ENCODE measurements around the gene ZBTB37.
"Not testable (repeated sequence)": the region's sequence is repeated elsewhere in the genome, so short reads cannot be mapped to it uniquely, and the experiment has no call there.

Gene ZBTB37

DNA sequence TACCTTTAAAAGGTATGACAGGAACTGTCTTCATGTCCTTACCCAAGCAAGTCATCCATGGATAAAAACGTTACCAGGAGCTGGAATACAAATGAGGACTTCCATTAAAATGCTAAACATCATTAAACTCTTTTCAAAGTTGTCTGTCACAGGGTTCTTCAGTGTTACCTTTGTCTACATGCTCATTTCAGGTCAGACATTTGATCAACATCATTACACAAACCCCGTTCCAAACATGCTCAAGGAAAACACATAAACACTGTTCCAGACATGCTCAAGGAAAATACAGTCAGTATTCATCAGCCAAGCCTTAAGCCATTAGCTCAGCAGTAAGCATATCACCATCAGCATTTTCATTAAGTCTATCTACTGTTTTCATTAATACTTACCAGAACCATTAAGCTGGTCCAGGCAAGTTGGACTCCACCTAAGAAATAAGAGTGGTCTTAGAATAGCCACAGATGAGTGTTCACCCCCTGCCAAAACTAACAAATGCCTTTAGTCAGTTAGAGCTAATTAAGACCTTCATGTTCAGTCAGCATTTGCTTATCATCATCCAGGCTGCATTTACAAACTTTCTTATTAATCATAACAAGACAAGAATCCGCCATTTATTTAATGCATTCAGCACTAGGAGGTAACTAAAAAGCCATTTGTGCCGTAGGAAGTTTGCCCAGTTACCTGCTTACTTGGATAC, 2.6 kb upstream of the ZBTB37 start:
- no peak for DNase-seq

GRCh38 chr1:173866413-173867115, 1.6 kb upstream of the ZBTB37 start:
- no peak for DNase-seq

GRCh38 chr1:173867141-173867752, 933 bp upstream of the ZBTB37 start:
- no peak for DNase-seq

- peak; percentile 100 for DNase-seq
Measured at GRCh38 chr1:173867753-173868265, 371 bp upstream of the ZBTB37 start, which contains the start of gene GAS5. Gene GAS5, minus strand, starts transcription at chr1:173867989.

- no peak for DNase-seq
Measured at GRCh38 chr1:173869021-173869359, 810 bp downstream of the ZBTB37 start.

DNA sequence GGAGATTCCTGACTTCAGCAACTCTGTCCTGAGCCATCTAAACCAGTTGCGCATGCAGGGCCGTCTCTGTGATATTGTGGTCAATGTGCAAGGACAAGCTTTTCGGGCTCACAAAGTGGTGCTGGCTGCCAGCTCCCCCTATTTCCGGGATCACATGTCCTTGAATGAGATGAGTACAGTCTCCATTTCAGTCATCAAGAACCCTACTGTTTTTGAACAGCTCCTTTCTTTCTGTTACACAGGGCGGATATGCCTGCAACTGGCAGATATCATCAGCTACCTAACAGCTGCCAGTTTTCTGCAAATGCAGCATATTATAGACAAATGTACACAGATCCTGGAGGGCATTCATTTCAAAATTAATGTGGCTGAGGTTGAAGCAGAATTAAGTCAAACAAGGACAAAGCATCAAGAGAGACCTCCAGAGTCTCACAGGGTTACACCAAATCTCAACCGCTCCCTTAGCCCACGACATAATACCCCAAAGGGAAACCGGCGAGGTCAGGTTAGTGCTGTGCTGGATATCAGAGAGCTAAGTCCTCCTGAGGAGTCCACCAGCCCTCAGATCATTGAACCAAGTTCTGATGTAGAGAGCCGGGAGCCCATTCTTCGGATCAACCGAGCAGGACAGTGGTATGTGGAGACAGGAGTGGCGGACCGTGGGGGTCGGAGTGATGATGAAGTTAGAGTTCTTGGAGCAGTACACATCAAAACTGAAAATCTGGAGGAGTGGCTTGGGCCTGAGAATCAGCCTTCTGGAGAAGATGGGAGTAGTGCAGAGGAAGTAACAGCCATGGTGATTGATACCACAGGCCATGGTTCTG, 2.3 kb downstream of the ZBTB37 start:
- no peak for DNase-seq

DNA sequence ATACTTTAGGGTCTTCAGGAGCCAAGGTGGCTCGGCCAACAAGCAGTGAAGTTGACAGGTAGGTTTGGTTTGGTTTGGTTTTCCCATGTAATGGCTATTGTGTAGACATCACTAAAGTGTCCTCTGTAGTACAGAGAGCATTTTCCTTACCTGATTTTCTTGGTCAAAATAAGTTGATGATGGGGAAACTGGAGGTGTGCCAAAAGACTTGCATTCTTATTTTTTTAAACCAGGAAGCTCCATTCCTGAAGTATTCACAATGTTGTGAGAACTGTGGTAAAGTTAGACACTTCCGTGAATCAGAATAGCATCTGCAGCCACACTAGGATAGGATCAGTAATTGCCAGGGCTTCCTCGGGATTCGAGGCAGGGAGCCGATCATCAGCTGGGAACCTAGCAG, 2.9 kb downstream of the ZBTB37 start:
- no peak for DNase-seq

DNA sequence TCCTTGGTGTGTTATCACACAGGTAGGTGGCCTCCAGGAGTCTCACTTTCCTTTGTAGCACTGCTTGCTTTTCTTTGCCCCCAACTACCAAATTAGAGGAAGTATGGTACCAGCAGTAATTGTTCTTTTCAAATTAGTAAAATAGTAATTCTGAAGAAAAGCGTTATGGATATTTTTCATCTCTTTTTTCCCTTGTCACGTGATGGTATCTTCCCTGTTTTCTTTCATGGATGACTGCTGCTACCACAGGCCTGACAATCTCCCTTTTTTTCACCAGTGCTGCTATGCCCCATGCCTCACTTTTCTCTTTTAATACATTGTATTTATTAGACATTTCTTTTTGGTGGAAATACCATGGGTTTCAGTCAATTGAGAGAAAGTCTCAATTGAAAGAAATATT, 3.3 kb downstream of the ZBTB37 start:
- DNase-seq, result no peak

DNA sequence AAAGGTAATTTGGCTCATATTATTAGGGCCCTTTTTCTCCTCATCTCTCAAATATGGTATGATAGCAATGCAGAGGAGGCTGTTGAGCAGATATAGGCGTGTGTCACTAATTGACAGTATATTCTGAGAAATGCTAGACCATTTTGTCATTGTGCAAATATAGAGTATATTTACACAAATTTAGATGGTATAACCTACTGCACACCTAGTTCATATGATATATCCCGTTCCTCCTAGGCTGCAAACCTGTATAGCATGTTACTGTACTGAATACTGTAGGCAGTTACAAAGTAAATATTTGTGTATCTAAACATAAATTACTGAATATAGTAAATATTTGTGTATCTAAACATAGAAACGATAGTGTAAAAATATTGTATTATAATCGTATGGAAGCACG, 8.6 kb downstream of the ZBTB37 start:
- no peak for DNase-seq

DNA sequence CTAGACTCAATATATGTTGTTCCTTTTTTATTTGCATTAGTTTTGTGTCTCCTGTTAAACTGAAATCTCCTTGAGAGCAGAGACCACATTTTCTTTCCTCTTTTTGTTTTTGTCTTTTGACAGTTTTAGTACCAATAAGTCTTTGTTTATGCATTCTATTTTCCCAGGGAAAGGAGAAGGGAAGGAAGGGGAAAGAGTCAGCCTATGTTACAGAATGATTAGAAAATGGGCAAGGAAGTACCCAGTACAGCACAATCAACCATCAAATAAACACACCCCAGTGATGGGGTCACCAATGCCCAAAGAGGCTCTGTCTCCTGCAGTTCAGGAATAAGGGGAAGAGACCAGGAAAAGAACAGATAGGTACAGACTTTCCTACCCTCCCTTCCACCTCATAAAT, 10.1 kb downstream of the ZBTB37 start:
- no peak for DNase-seq

- DNase-seq, result not testable (repeated sequence)
Measured at GRCh38 chr1:173881117-173881516, 12.9 kb downstream of the ZBTB37 start.

GRCh38 chr1:173884701-173885100, 16.5 kb downstream of the ZBTB37 start:
- DNase-seq, result no peak

DNA sequence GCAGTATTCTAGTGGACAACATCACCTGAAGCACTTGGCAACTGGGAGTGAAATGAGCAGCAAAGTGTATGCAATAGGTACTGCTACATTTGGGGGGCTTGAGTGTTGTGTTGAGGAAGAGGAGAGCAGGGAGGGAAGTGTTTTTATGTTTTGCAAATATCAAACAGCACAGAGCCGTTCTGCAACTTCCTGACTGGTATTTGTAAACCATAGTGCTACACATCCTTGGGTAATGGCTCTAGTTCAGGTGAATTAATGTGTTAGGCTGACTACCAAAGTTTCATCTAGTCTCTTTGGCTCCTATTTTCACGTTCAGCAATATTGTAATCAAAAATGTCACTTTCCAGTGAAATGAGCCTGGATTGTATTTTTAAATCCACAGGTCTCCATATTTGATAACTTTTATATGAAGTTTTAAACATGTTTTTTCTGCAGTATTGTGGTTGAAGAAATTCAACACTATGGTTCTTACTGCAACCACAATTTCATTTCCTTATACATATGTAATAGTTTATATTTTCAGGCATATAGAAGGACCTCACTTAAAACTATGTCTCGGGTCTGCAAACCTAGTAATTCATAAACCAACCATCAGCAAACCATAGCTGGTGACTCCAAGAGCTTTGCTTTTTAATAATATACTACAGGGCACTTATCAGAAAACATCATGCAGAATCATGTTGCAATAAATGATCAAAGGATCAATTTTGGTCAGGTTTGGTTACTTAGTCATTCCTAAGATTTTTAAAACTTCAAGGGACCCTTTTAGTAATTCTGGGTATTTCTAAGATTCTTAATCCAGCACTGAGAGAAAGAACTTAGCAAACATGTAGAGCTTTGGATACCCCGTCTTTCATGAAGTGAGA, 18.8 kb downstream of the ZBTB37 start:
- no peak for DNase-seq

DNA sequence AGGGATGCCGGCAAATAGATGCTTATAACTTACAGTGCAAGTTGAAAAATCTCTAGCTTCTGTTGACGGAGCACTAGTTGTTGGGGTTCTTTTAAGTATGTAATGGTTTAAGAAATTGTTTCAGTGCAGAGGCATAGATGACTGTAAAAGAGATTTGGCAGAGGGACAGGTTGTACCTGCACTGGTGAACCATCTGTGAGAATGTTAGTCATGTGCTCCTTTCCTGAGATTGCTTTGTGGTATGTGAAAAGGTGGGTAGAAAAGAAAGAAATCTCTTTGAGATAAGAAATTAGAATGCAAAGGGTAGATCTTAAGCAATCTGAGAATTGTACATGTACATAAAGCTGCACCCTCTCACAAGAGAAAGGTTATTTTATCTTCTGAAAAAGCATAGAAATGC, 19.4 kb downstream of the ZBTB37 start:
- no peak for DNase-seq

DNA sequence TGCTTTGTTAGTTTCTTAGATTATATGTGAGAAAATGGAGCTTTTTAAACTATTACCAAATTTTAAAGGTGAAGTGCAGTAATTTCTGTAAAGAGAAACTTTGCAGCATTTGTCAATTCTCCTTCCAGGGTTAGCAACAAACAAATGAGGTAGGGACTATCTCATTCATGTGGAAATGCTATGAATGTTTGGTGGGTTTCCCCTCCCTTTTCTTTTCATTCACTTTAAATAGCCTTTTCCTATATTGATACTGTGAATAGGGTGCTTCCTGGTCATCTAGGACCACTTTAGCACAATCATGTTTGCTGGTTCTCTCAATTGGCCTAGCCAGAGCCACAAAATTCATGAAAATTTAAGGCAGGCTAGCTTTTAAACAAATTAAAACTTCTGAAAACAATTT, 20.6 kb downstream of the ZBTB37 start:
- no peak for DNase-seq

- no peak for DNase-seq
Measured at GRCh38 chr1:173889885-173890284, 21.7 kb downstream of the ZBTB37 start.

DNA sequence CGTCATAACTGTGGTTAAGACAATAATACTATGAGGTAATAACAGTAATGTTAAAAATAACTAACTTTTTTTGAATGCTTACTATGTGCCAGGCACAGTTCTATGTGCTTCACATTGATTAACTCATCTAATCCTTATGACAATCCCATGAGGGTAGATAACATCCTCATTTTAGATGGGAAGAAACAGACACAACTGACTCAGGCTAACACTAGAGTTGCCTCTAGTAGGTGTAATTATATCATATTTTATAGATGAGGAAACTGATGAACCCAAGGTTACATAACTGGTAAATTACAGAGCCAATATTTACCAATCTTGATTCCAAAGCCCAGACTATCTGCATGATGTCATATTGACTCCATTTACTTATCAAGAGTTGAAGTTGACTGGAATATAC, 25.4 kb downstream of the ZBTB37 start:
- DNase-seq, result no peak

- no peak for DNase-seq
Measured at GRCh38 chr1:173894189-173894588, 26.0 kb downstream of the ZBTB37 start.

DNA sequence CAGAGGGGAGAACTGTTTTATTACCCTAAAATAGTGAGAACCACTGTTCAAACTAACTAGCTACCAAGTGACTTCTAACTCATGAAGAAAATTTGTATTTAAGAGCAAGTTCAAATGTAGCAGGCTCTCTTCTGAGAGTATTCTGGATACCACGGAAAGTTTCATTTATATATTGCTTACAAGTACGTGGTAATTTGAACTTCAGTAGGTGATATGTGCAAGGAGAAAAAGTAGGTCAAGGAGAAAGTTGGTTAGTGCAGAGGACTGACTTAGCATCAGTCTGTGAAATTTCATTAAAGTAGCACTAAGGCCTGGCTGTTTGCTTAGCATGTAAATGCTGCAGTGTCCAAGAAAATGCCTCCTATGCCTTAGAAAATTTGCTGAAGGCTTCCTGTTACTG, 32.2 kb downstream of the ZBTB37 start:
- no peak for DNase-seq

DNA sequence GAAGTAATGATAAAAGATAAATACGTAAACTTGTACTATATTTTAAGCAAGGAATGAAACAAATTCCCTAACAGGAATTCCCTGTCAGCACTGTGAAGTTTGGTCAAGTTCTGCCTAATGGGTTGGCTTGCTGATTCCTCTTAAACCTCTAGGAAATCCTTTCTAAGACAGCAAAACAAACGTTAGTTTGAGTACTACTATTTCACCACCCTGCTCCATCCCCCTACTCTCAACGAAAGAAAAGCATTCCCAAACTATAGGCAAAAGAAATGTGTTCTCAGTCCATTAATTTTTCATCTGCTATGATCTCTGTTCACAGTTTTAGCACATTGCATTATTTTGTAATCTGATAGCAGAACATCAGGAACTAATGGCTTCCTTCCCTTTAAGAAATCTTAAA, 32.8 kb downstream of the ZBTB37 start:
- no peak for DNase-seq

DNA sequence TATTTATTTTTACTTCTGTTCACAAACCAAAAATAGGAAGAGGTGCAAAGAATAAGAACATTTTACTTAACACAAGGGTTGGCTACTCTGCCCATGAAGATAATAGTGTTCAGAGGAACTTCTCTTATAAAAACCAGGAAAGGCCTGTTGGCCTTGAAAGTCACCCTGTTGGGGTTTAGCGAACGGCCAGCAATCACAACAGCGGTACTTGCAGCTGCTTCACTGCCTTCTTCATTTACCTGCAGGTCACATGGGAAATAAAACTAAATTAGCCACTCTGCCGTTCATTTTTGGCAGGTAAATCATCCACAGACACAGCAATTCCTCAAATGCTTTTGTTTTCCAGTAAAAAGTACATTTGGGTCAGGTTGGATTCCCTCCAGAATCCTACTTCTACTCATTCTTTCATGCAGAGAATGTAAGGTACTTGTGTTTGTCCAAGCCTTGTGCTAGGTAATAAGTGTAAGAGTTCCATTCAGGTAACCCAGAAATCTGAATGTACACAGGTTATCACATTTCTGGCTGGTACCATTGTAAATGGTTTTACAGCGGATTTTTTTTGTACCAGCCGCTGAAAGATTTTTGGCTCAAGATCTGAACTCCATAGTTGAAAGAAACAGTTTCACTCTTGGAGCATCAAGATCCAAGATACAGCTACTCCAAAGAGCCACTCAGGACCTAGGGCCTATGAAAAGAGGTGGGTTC, 35.8 kb downstream of the ZBTB37 start:
- DNase-seq, result no peak

- no peak for DNase-seq
Measured at GRCh38 chr1:173913111-173913510, 44.9 kb downstream of the ZBTB37 start.

All from NCI-H345 (cell line).